K562 (cell line): ENCODE results near the gene MGAT1. TPM values are rescaled to one million over a fixed set of nuclear protein-coding genes. Genes with fewer than 3 reads are reported as not detected.

Source experiments
- ATAC-seq: fragments of 200-7000 bp; cut with Tn5 transposase; 3 replicates; pipeline ENCODE4 v1.9.1; 2020; ENCODE audit warnings: moderate library complexity
- BruUV-seq: library from RNA; stranded (reverse); fragments of 400-500 nt; replicated peaks from 2 replicates; lab custom pipeline; 2021; lab: Mats Ljungman, UMichigan
- CTCF ChIA-PET: fragments of 300-600 bp; formaldehyde crosslinking; extraction: SDS; loops from one replicate; lab custom pipeline; 2021; ENCODE audit warnings: low intra/inter-chr PET ratio; lab: Yijun Ruan, JAX
- POLR2A ChIA-PET: fragments of 300-600, 350-650 bp; sonication (Branson Sonifier 250); formaldehyde crosslinking; extraction: SDS; loops from one replicate; lab custom pipeline; 2021; ENCODE audit warnings: antibody characterized with exemption, inconsistent platforms; lab: Yijun Ruan, JAX
- DNase-seq, 4 experiments: peaks; one replicate each; pipeline versions ENCODE4 v3.0.0 to v3.0.0-alpha.2; 2011 to 2018; ENCODE audit warnings: low spot score in 3 of 4, mixed read lengths in 3 of 4; ENCODE audit errors: extremely low read depth in 1 of 4
- FAIRE-seq: peaks from 2 replicates; lab custom pipeline; 2011; peaks lifted over from hg19 to GRCh38; lab: Jason Lieb, UNC
- H2AFZ ChIP-seq: 2 replicates; pipeline ENCODE4 v1.6.0; 2011; ENCODE audit warnings: low read depth, low read length, control low read depth, inconsistent platforms
- H3K27ac ChIP-seq: fragments of 200-600 bp; 3 replicates; pipeline ENCODE4 v1.8.0; 2011; ENCODE audit warnings: low read depth, mild to moderate bottlenecking, control low read depth, inconsistent platforms, low read length, moderate library complexity, mixed read lengths; ENCODE audit errors: extremely low read depth
- H3K27me3 ChIP-seq, 2 experiments: fragments of 300-600 bp in 1 of 2; 2 replicates in 1 of 2; 3 replicates in 1 of 2; pipeline versions ENCODE4 v1.6.0 to v1.8.0; 2011; ENCODE audit warnings: inconsistent platforms in 2 of 2, low read length in 2 of 2, mild to moderate bottlenecking in 1 of 2, mixed read lengths in 1 of 2, moderate library complexity in 1 of 2; ENCODE audit not compliant: control insufficient read depth in 2 of 2, insufficient read depth in 2 of 2
- H3K36me3 ChIP-seq: fragments of 300-600 bp; 3 replicates; pipeline ENCODE4 v1.8.0; 2011; ENCODE audit warnings: mild to moderate bottlenecking, low read length, inconsistent platforms; ENCODE audit not compliant: control insufficient read depth, insufficient read depth
- H3K4me1 ChIP-seq, 2 experiments: fragments of 200-600 bp in 1 of 2; replicated peaks in 1 of 2; 2 replicates in 1 of 2; 3 replicates in 1 of 2; pipeline versions ENCODE4 v1.5.1 to v1.8.0; 2011; ENCODE audit warnings: inconsistent platforms in 2 of 2, low read length in 2 of 2, mild to moderate bottlenecking in 1 of 2, mixed read lengths in 1 of 2, moderate library complexity in 1 of 2; ENCODE audit not compliant: control insufficient read depth in 2 of 2, insufficient read depth in 2 of 2
- H3K4me2 ChIP-seq: 2 replicates; pipeline ENCODE4 v1.6.1; 2011; ENCODE audit warnings: low read length, control low read depth, inconsistent platforms, mixed read lengths; ENCODE audit not compliant: insufficient read depth
- H3K4me3 ChIP-seq: fragments of 200-600 bp; sonication (generic), shearing (Covaris generic); 2 replicates; pipeline ENCODE4 v1.5.1; 2016; ENCODE audit warnings: control low read depth, inconsistent platforms
- H3K79me2 ChIP-seq: fragments of 200-600 bp; 3 replicates; pipeline ENCODE4 v1.8.0; 2011; ENCODE audit warnings: low read length, inconsistent platforms; ENCODE audit not compliant: control insufficient read depth, insufficient read depth
- H3K9ac ChIP-seq, 2 experiments: 2 replicates each; pipeline versions ENCODE4 v1.6.0 to v1.6.1; 2011; ENCODE audit warnings: low read depth in 2 of 2, low read length in 2 of 2, control low read depth in 1 of 2, inconsistent platforms in 1 of 2, mild to moderate bottlenecking in 1 of 2, mixed read lengths in 1 of 2; ENCODE audit not compliant: insufficient read depth in 1 of 2
- H3K9me1 ChIP-seq: one replicate; pipeline ENCODE4 v1.6.0; 2011; ENCODE audit warnings: inconsistent platforms, mild to moderate bottlenecking, low read length, moderate library complexity; ENCODE audit not compliant: control insufficient read depth, insufficient read depth
- H3K9me3 ChIP-seq: replicated peaks from 2 replicates; pipeline ENCODE4 v1.5.1; 2011; ENCODE audit warnings: low read depth, low read length, inconsistent platforms; ENCODE audit not compliant: control insufficient read depth, insufficient read depth
- H4K20me1 ChIP-seq: replicated peaks from 2 replicates; pipeline ENCODE4 v1.6.1; 2011; ENCODE audit warnings: low read length, inconsistent platforms, mixed read lengths; ENCODE audit not compliant: control insufficient read depth, insufficient read depth
- ATF1 ChIP-seq, 2 experiments: fragments of 450-650 bp in 1 of 2; IDR thresholded peaks; 2 replicates each; pipeline ENCODE4 v1.6.1; 2016; ENCODE audit warnings: missing compliant biosample characterization in 1 of 2, missing genetic modification characterization in 1 of 2
- ESRRA ChIP-seq: fragments of 450-650 bp; IDR thresholded peaks from 2 replicates; pipeline ENCODE4 v1.6.1; 2014; ENCODE audit warnings: low read depth, mild to moderate bottlenecking, moderate library complexity, borderline replicate concordance
- MCM3 ChIP-seq: fragments of 450-650 bp; IDR thresholded peaks from 2 replicates; pipeline ENCODE4 v1.6.1; 2016
- NFIX ChIP-seq: fragments of 250-450 bp; sonication (Bioruptor Pico); IDR thresholded peaks from 2 replicates; pipeline ENCODE4 v1.4.0; 2020; ENCODE audit warnings: low read depth, mild to moderate bottlenecking, moderate library complexity
- RBFOX2 ChIP-seq: fragments of 200-400 bp; formaldehyde crosslinking; IDR thresholded peaks from 2 replicates; pipeline ENCODE4 v1.6.1; 2017; ENCODE audit warnings: low read depth, mild to moderate bottlenecking, low read length, moderate library complexity
- ZNF57 ChIP-seq: fragments of 450-650 bp; formaldehyde crosslinking; IDR thresholded peaks from 2 replicates; pipeline ENCODE4 v1.4.0; 2020; ENCODE audit warnings: mild to moderate bottlenecking, moderate library complexity
- WGBS: fragments of 100-300 bp; shearing (Covaris generic); methylation state at CpG from one replicate; pipeline ENCODE4 v1.1.6; 2016; ENCODE audit warnings: low coverage, mixed read lengths; ENCODE audit not compliant: insufficient coverage; ENCODE audit errors: missing lambda C conversion rate; 5-methylcytosine and 5-hydroxymethylcytosine counted together
- in situ Hi-C: fragments of 300-500 bp; cut with MboI; formaldehyde crosslinking; loops from 4 replicates; pipeline ENCODE4 v1.15.0; 2018; ENCODE audit warnings: inconsistent platforms, mixed read lengths
- intact Hi-C: fragments of 100-400 bp; cut with micrococcal nuclease; formaldehyde crosslinking; loops from 2 replicates; pipeline ENCODE4 v1.14.2; 2022
- polyA plus RNA-seq, 8 experiments: library from polyadenylated mRNA; depleted of rRNA in 4 of 8; stranded (reverse) in 5 of 8; unstranded in 3 of 8; fragments of >200 nt; fragmentation: Nextera tagmentation in 2 of 8; fragmentation: Illumina TruSeq in 1 of 8; extraction: Ambion mirVana in 2 of 8; extraction: Trizol in 1 of 8; gene quantifications; 2 replicates each; pipeline versions ENCODE4 v1.2.1 to v1.2.3, GENCODE V29; 2011 to 2014; ENCODE audit warnings: inconsistent platforms in 1 of 8, missing spikeins in 1 of 8
- total RNA-seq, 7 experiments: library from RNA; depleted of rRNA in 6 of 7; stranded (reverse); fragments of >200 nt in 6 of 7; fragmentation: Illumina TruSeq in 2 of 7; extraction: Trizol in 2 of 7; gene quantifications; 2 replicates each; pipeline versions ENCODE4 v1.2.1 to v1.2.3, GENCODE V29; 2011 to 2021; ENCODE audit warnings: low replicate concordance in 1 of 7
- TF ChIP-seq, protein P1 (sequence below): fragments of 450-650 bp; conservative IDR thresholded peaks from 2 replicates; pipeline ENCODE4 v1.6.1; 2016; ENCODE audit warnings: missing genetic modification characterization, low read depth, mild to moderate bottlenecking, missing compliant biosample characterization, moderate library complexity
- TF ChIP-seq, protein P2 (sequence below): fragments of 200-600 bp; sonication (generic); IDR thresholded peaks from one replicate; pipeline ENCODE4 v1.6.1; 2012; ENCODE audit warnings: mild to moderate bottlenecking, low read depth, low read length, inconsistent platforms
- TF ChIP-seq, protein P3 (sequence below): fragments of 250-450 bp; sonication (Bioruptor Pico); IDR thresholded peaks from 2 replicates; pipeline ENCODE4 v1.4.0; 2020; ENCODE audit warnings: borderline replicate concordance

MGAT1 gene
- total and polyA plus RNA-seq, 9 of the 15 experiments (the other 6 are each of a cell fraction or from before 2014, with no cell fraction given) = 3.9 to 82.7 (median 44.5) TPM

DNA sequence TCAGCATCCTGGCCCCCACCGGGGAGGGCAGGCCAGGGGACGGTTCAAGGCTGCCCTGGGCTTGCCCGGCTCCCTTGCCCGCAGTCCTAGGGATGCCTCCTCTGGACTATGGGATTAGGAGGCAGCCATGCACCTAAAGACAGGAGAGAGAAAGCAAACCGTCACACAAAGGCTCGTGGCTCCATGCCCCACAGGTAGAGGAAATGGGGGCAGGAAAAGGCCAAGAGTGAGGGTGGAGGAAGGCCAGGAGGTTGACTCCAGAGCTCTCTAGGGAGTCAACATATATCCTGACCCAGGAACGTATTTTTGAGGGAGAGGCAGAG lies 9.7 kb downstream of the MGAT1 start:
- peaks cover 6% of the 10 kb centered on the region for H4K20me1 ChIP-seq
- FAIRE-seq (no peak), DNase-seq (no peak), ATAC-seq (no peak)
- CTCF ChIA-PET = no interaction called here
- POLR2A ChIA-PET = interaction anchor here (0.8 to 1.4 kb wide), 2 partner anchors 9 to 15 kb away, joined by 3 read pairs; partner anchors contain the start of gene MGAT1
- no peak overlapping the region for H3K4me2 ChIP-seq
- no peaks in the 10 kb centered on the region for H3K27me3 ChIP-seq
- H2AFZ ChIP-seq = no peak overlapping the region
- 95% methylated on average over 7 of the region's 7 CpGs for WGBS
- H3K79me2 ChIP-seq = peaks cover 56% of the 10 kb centered on the region
- peaks cover under 1% of the 10 kb centered on the region for H3K9me1 ChIP-seq
- intact Hi-C loops = no loop called here
- no peak overlapping the region for H3K9ac ChIP-seq
- no TSS peak for BruUV-seq
- H3K4me3 ChIP-seq = no peak overlapping the region
- H3K36me3 ChIP-seq = peaks cover 65% of the 10 kb centered on the region
- H3K9me3 ChIP-seq = no peaks in the 10 kb centered on the region
- peaks cover 3 to 23% of the 10 kb centered on the region in 2 experiments; a peak in 3 of 5 replicates for H3K4me1 ChIP-seq
- in situ Hi-C loops = no loop called here
- no peak overlapping the region for H3K27ac ChIP-seq
- TF ChIP-seq ZNF57 (CRISPR knock-in tag) = no peak
- TF ChIP-seq ATF1 (CRISPR knock-in tag; IDR thresholded peaks at IDR 0.05) = no peak
- TF ChIP-seq ATF1 (tag; IDR thresholded peaks at IDR 0.05) = no peak
- TF ChIP-seq MCM3 = no peak
- TF ChIP-seq ESRRA = no peak
- TF ChIP-seq, protein P1, sequence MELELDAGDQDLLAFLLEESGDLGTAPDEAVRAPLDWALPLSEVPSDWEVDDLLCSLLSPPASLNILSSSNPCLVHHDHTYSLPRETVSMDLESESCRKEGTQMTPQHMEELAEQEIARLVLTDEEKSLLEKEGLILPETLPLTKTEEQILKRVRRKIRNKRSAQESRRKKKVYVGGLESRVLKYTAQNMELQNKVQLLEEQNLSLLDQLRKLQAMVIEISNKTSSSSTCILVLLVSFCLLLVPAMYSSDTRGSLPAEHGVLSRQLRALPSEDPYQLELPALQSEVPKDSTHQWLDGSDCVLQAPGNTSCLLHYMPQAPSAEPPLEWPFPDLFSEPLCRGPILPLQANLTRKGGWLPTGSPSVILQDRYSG (tag) = no peak
- TF ChIP-seq, protein P2, sequence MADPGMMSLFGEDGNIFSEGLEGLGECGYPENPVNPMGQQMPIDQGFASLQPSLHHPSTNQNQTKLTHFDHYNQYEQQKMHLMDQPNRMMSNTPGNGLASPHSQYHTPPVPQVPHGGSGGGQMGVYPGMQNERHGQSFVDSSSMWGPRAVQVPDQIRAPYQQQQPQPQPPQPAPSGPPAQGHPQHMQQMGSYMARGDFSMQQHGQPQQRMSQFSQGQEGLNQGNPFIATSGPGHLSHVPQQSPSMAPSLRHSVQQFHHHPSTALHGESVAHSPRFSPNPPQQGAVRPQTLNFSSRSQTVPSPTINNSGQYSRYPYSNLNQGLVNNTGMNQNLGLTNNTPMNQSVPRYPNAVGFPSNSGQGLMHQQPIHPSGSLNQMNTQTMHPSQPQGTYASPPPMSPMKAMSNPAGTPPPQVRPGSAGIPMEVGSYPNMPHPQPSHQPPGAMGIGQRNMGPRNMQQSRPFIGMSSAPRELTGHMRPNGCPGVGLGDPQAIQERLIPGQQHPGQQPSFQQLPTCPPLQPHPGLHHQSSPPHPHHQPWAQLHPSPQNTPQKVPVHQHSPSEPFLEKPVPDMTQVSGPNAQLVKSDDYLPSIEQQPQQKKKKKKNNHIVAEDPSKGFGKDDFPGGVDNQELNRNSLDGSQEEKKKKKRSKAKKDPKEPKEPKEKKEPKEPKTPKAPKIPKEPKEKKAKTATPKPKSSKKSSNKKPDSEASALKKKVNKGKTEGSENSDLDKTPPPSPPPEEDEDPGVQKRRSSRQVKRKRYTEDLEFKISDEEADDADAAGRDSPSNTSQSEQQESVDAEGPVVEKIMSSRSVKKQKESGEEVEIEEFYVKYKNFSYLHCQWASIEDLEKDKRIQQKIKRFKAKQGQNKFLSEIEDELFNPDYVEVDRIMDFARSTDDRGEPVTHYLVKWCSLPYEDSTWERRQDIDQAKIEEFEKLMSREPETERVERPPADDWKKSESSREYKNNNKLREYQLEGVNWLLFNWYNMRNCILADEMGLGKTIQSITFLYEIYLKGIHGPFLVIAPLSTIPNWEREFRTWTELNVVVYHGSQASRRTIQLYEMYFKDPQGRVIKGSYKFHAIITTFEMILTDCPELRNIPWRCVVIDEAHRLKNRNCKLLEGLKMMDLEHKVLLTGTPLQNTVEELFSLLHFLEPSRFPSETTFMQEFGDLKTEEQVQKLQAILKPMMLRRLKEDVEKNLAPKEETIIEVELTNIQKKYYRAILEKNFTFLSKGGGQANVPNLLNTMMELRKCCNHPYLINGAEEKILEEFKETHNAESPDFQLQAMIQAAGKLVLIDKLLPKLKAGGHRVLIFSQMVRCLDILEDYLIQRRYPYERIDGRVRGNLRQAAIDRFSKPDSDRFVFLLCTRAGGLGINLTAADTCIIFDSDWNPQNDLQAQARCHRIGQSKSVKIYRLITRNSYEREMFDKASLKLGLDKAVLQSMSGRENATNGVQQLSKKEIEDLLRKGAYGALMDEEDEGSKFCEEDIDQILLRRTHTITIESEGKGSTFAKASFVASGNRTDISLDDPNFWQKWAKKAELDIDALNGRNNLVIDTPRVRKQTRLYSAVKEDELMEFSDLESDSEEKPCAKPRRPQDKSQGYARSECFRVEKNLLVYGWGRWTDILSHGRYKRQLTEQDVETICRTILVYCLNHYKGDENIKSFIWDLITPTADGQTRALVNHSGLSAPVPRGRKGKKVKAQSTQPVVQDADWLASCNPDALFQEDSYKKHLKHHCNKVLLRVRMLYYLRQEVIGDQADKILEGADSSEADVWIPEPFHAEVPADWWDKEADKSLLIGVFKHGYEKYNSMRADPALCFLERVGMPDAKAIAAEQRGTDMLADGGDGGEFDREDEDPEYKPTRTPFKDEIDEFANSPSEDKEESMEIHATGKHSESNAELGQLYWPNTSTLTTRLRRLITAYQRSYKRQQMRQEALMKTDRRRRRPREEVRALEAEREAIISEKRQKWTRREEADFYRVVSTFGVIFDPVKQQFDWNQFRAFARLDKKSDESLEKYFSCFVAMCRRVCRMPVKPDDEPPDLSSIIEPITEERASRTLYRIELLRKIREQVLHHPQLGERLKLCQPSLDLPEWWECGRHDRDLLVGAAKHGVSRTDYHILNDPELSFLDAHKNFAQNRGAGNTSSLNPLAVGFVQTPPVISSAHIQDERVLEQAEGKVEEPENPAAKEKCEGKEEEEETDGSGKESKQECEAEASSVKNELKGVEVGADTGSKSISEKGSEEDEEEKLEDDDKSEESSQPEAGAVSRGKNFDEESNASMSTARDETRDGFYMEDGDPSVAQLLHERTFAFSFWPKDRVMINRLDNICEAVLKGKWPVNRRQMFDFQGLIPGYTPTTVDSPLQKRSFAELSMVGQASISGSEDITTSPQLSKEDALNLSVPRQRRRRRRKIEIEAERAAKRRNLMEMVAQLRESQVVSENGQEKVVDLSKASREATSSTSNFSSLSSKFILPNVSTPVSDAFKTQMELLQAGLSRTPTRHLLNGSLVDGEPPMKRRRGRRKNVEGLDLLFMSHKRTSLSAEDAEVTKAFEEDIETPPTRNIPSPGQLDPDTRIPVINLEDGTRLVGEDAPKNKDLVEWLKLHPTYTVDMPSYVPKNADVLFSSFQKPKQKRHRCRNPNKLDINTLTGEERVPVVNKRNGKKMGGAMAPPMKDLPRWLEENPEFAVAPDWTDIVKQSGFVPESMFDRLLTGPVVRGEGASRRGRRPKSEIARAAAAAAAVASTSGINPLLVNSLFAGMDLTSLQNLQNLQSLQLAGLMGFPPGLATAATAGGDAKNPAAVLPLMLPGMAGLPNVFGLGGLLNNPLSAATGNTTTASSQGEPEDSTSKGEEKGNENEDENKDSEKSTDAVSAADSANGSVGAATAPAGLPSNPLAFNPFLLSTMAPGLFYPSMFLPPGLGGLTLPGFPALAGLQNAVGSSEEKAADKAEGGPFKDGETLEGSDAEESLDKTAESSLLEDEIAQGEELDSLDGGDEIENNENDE = no peak
- TF ChIP-seq, protein P3, sequence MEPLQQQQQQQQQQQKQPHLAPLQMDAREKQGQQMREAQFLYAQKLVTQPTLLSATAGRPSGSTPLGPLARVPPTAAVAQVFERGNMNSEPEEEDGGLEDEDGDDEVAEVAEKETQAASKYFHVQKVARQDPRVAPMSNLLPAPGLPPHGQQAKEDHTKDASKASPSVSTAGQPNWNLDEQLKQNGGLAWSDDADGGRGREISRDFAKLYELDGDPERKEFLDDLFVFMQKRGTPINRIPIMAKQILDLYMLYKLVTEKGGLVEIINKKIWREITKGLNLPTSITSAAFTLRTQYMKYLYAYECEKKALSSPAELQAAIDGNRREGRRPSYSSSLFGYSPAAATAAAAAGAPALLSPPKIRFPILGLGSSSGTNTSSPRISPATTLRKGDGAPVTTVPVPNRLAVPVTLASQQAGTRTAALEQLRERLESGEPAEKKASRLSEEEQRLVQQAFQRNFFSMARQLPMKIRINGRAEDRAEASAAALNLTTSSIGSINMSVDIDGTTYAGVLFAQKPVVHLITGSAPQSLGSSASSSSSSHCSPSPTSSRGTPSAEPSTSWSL (CRISPR knock-in tag) = no peak
- no peak for TF ChIP-seq NFIX (CRISPR knock-in tag)
- no peak for TF ChIP-seq RBFOX2
